A172 (cell line): ENCODE measurements around the gene ASTN2. TPM values are rescaled to one million over a fixed set of nuclear protein-coding genes. Genes with fewer than 3 reads are reported as not detected.

Source experiments
- DNase-seq: peaks from one replicate; pipeline ENCODE4 v3.0.0-alpha.2; 2015; ENCODE audit warnings: low spot score
- total RNA-seq: library from RNA; depleted of rRNA; stranded (reverse); fragments of >200 nt; shearing (Covaris generic); gene quantifications from 2 replicates; pipeline ENCODE4 v1.2.3, GENCODE V29; 2014

Gene ASTN2
- total RNA-seq, 1 experiment from 2014 or later: 8.5 TPM

GRCh38 chr9:116815835-116816234 is 599.0 kb downstream of the ASTN2 start:
- DNase-seq: no peak

GRCh38 chr9:116813031-116813300 is 601.9 kb downstream of the ASTN2 start:
- no peak for DNase-seq

- no peak for DNase-seq
Measured at GRCh38 chr9:116812231-116813030, 602.4 kb downstream of the ASTN2 start.

GRCh38 chr9:116809656-116810055 is 605.2 kb downstream of the ASTN2 start:
- DNase-seq: no peak

GRCh38 chr9:116806075-116806474 is 608.8 kb downstream of the ASTN2 start:
- DNase-seq: no peak

GRCh38 chr9:116800885-116801284 is 614.0 kb downstream of the ASTN2 start:
- DNase-seq: no peak

- no peak for DNase-seq
Measured at GRCh38 chr9:116800074-116800473, 614.8 kb downstream of the ASTN2 start.

- no peak for DNase-seq
Measured at GRCh38 chr9:116798521-116798920, 616.3 kb downstream of the ASTN2 start.

GRCh38 chr9:116797276-116797675 is 617.6 kb downstream of the ASTN2 start:
- no peak for DNase-seq

GRCh38 chr9:116796669-116797068 is 618.2 kb downstream of the ASTN2 start:
- DNase-seq: no peak

- DNase-seq: no peak
Measured at GRCh38 chr9:116795821-116796220, 619.0 kb downstream of the ASTN2 start.

- DNase-seq: no peak
Measured at GRCh38 chr9:116792271-116792670, 622.6 kb downstream of the ASTN2 start.

- DNase-seq: no peak
Measured at GRCh38 chr9:116791326-116791725, 623.5 kb downstream of the ASTN2 start.

- no peak for DNase-seq
Measured at GRCh38 chr9:116789081-116789480, 625.8 kb downstream of the ASTN2 start.

- no peak for DNase-seq
Measured at GRCh38 chr9:116786737-116787136, 628.1 kb downstream of the ASTN2 start.

GRCh38 chr9:116777116-116777515 is 637.7 kb downstream of the ASTN2 start:
- no peak for DNase-seq

GRCh38 chr9:116774421-116775180 is 640.3 kb downstream of the ASTN2 start:
- DNase-seq: no peak

GRCh38 chr9:116767219-116767618 is 647.6 kb downstream of the ASTN2 start:
- DNase-seq: no peak

- no peak for DNase-seq
Measured at GRCh38 chr9:116765011-116765410, 649.8 kb downstream of the ASTN2 start.

- DNase-seq: no peak
Measured at GRCh38 chr9:116763770-116764169, 651.1 kb downstream of the ASTN2 start.

- DNase-seq: no peak
Measured at GRCh38 chr9:116760636-116761035, 654.2 kb downstream of the ASTN2 start.

GRCh38 chr9:116757030-116757429 is 657.8 kb downstream of the ASTN2 start:
- DNase-seq: no peak

GRCh38 chr9:116753389-116753788 is 661.5 kb downstream of the ASTN2 start:
- no peak for DNase-seq
